Sigmoid colon (tissue), 4 donors: Measurements from ENCODE around the gene PTCHD1.

Experiments used
- POLR2A ChIP-seq, 2 donors: fragments of 450-650 bp; IDR thresholded peaks; one replicate each; pipeline ENCODE4 v1.6.1; 2016; ENCODE audit warnings: antibody characterized with exemption in 2 of 2, mild to moderate bottlenecking in 2 of 2, moderate library complexity in 2 of 2
- POLR2AphosphoS5 ChIP-seq, 4 donors: sonication (generic); formaldehyde crosslinking; IDR thresholded peaks; one replicate each; pipeline ENCODE4 v1.6.1; 2017; ENCODE audit warnings: antibody characterized with exemption in 4 of 4
- TF ChIP-seq, protein P1 (sequence below), 4 experiments: fragments of 450-650 bp in 3 of 4; fragments of 200-600 bp in 1 of 4; IDR thresholded peaks; one replicate each; pipeline ENCODE4 v1.5.1; 2016 to 2019; ENCODE audit warnings: antibody characterized with exemption in 4 of 4, mild to moderate bottlenecking in 3 of 4, moderate library complexity in 2 of 4

DNA sequence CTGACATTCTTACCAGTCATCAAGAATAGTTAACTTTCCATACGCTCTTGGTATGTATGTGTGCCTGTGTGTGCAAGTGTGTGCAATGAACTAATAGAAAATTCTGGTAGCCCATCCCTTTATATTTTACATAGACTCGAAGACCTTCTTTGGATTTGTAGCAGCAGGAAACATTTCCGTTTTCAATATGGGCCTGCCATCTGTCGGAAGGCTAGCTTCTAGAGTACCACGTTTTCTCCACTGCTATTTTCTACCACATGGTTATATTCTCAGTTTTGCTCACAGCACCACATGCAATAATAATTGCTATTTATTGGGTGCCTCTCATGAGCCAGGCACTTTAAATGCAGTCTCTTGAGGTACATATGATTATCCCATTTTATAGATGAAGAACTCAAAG is 47.9 kb upstream of the PTCHD1 start:
- TF ChIP-seq POLR2A (IDR thresholded peaks at IDR 0.05) (no peak), POLR2AphosphoS5 (IDR thresholded peaks at IDR 0.05) (no peak)
- TF ChIP-seq, protein P1, sequence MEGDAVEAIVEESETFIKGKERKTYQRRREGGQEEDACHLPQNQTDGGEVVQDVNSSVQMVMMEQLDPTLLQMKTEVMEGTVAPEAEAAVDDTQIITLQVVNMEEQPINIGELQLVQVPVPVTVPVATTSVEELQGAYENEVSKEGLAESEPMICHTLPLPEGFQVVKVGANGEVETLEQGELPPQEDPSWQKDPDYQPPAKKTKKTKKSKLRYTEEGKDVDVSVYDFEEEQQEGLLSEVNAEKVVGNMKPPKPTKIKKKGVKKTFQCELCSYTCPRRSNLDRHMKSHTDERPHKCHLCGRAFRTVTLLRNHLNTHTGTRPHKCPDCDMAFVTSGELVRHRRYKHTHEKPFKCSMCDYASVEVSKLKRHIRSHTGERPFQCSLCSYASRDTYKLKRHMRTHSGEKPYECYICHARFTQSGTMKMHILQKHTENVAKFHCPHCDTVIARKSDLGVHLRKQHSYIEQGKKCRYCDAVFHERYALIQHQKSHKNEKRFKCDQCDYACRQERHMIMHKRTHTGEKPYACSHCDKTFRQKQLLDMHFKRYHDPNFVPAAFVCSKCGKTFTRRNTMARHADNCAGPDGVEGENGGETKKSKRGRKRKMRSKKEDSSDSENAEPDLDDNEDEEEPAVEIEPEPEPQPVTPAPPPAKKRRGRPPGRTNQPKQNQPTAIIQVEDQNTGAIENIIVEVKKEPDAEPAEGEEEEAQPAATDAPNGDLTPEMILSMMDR (IDR thresholded peaks at IDR 0.05) = no peak
